Motor neuron (in vitro differentiated cells): Measurements from ENCODE around the gene HM13. TPM values are rescaled to one million over a fixed set of nuclear protein-coding genes. Genes with fewer than 3 reads are reported as not detected.

Experiments used
- ATAC-seq, 8 experiments: fragments of 200-7000 bp; cut with Tn5 transposase; replicated peaks in 6 of 8; 2 replicates each; pipeline ENCODE4 v1.8.0; 2021; ENCODE audit warnings: mild to moderate bottlenecking in 8 of 8, moderate library complexity in 8 of 8
- H3K27ac ChIP-seq, 2 donors: fragments of 250-450 bp; sonication (Bioruptor Pico); 2 replicates each; pipeline ENCODE4 v1.9.0; 2021; ENCODE audit warnings: antibody characterized with exemption in 2 of 2, mild to moderate bottlenecking in 2 of 2, moderate library complexity in 1 of 2
- H3K4me1 ChIP-seq, 2 donors: fragments of 250-450 bp; sonication (Bioruptor Pico); replicated peaks in 1 of 2; 2 replicates each; pipeline ENCODE4 v1.6.1; 2021; ENCODE audit warnings: antibody characterized with exemption in 2 of 2, mild to moderate bottlenecking in 2 of 2, moderate library complexity in 1 of 2
- H3K4me3 ChIP-seq, 5 donors: fragments of 250-450 bp; sonication (Bioruptor Pico); 2 replicates each; pipeline ENCODE4 v1.9.0; 2021; ENCODE audit warnings: antibody characterized with exemption in 5 of 5, mild to moderate bottlenecking in 5 of 5, moderate library complexity in 4 of 5
- WGBS, 10 experiments: fragments of 450-650 bp; shearing (Covaris generic); methylation state at CpG; one replicate each; pipeline ENCODE4 v1.0.0; 2022; 5-methylcytosine and 5-hydroxymethylcytosine counted together
- in situ Hi-C, 9 experiments: fragments of 400-800 bp; cut with MboI; loops; one replicate each; pipeline ENCODE4 v1.15.0; 2021; ENCODE audit warnings: low sequenced_read_pairs in 9 of 9, low pct_unique_long_range_greater_than_20kb in 2 of 9; ENCODE audit not compliant: unreplicated experiment in 9 of 9
- total RNA-seq, 8 experiments: library from RNA; unstranded; fragments of 300-600 nt; gene quantifications; 2 replicates each; pipeline versions ENCODE4 v1.2.3 to v1.2.4, GENCODE V29; 2022

Gene HM13
- total RNA-seq, 8 experiments from 2014 or later: 41.7 to 148 (median 90.5) TPM

DNA sequence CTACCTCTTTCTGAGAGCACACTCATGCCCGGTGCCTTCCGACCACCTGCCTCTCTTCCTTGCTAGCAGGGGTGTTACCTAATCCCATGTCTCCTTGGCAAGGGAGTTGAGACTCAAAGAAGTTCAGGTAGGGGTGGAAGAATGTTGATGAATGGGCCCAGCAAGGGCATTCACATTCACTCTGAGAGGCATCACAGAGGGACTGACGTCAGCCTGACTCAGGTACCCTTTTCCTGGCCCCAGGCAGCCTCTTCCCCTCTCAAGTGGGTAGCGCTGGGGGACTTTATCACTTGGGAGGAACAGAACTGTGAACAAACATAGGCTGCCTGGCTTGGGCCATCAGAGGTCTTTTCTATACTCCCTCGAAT lies 35.3 kb downstream of the HM13 start:
- WGBS, 10 experiments: 60 to 100% (median 90%) methylated on average over 1 to 2 of the region's 5 CpGs; no CpG with 5 or more reads in 5 of the 10 experiments
- Histone ChIP-seq H3K4me1 (peaks cover 8 to 14% of the 10 kb centered on the region in 2 donors), H3K27ac (no peak overlapping the region), H3K4me3 (no peak overlapping the region)
- in situ Hi-C loops: no loop called here
- no peak for ATAC-seq

DNA sequence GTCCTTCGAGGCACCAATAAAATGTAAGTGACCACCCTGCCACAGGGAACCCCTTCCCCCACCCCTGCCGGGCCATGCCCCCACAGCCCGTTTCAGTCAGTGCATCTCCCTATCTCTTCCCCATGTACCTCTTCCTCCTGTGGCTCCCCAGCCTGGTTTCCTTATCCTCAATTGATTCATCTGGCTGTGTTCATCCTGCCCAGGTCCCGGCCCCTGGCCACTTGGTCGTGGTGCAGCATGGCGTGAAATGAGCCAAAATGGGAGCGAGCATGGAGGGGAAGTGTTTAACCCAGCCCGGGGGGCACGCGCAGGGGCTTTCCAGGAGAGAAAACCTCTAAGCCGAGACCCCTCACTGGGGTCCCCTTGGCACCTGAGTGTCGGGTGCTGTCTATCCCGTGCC lies 35.9 kb downstream of the HM13 start:
- no peak overlapping the region for H3K27ac ChIP-seq
- H3K4me3 ChIP-seq: no peak overlapping the region
- in situ Hi-C loops: no loop called here
- ATAC-seq: no peak
- H3K4me1 ChIP-seq: peaks cover 8 to 14% of the 10 kb centered on the region in 2 donors
- WGBS, 10 experiments: 93 to 100% (median 99%) methylated on average over 1 to 11 of the region's 13 CpGs; no CpG with 5 or more reads in 3 of the 10 experiments

DNA sequence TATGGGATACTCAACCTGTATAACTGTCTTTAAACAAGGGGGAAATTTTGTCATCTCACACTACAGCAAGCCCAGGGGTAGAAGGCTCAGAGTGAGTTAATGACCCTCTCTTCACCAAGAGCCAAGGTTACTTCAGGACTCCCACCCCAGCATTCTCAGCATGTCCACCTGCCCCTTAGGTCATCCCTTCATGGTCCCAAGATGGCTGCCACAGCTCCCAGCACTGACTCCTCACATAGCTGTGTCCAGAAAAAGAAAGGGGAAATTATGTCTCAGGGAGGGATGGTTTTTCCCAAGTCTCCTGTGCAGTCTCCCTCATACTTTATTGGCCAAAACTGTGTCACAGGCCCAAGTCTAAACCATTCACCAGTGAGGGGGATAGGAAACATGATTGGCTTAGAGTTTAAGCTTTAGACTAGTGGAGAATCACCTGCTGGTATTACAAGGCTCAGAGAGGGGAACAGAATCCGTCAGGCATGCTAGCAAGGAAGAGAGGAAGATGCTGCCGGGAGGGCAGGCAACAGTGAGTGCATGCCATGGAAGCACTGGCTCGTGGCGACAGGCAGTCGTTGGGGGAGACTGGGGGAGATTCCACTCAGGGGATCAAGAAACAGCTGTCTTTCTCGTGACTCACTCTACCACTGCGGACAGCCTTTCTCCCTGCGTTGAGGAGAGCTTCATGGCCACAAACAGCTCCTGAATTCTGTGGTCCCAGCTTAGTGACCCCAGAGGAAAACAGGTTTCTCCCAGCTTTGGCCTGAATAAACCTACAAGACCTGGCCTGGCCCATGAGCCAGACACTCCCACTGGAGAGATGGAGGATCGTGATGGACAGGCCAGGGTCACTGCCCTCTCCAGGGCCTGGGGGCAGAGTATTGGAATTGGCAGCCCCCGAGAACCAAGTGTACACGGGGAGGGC lies 37.2 kb downstream of the HM13 start:
- WGBS, 10 experiments: 78 to 100% (median 91%) methylated on average over 1 to 11 of the region's 11 CpGs; no CpG with 5 or more reads in 2 of the 10 experiments
- Histone ChIP-seq H3K27ac (no peak overlapping the region), H3K4me1 (peaks cover 4 to 11% of the 10 kb centered on the region in 2 donors), H3K4me3 (no peak overlapping the region)
- ATAC-seq: no peak
- in situ Hi-C loops: no loop called here

DNA sequence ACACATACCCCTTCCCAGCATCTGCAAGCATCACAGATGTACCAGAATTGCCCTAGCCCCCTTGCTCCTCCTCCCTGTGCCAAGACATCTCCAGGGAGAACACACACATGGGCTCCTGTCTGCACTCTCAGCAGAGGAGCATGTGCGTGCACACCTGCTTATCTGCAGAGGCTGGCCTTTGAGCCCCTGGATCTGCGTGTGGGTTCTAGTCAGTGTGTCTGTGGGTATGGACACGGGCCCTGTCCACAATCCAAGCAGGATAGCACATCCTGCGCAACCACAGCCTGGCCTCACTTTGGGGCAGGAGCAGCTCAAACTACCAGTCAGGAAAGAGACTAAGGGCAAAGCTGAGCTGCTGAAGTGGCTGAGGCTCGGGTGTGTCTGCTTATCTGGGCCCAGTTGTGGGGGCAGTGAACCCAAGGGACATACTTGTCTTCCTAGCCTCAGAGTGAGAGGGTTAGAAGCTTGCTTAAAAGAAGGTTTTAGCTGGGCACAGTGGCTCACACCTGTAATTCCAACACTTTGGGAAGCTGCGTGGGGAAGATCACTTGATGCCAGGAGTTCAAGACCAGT lies 41.0 kb downstream of the HM13 start:
- H3K4me3 ChIP-seq: no peak overlapping the region
- in situ Hi-C loops: no loop called here
- peaks cover 0 to 9% of the 10 kb centered on the region in 2 donors for H3K4me1 ChIP-seq
- WGBS, 10 experiments: 57 to 94% (median 82%) methylated on average over 1 to 6 of the region's 6 CpGs; no CpG with 5 or more reads in 4 of the 10 experiments
- peak in 4 of 8 experiments; percentile 13 to 26 (median 22) for ATAC-seq
- no peak overlapping the region for H3K27ac ChIP-seq

DNA sequence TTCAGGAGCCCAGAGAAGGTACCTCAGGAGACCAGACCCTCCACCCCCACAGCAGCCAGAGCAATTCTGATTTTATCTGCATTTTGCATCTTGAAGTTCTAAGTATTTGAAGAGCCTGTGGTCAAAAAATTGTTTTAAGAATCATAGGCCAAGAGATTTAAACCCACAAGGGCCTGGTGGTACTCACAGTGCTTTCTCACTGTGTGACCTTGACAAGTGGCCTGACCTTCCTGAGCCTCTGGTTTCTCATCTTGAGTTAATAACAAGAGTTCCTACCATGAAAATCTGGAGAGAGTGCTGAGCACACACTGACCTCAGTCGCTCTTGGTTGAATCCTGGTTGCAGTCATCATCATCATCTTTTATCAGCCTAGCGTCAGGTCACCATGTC lies 45.5 kb downstream of the HM13 start:
- Histone ChIP-seq H3K27ac (no peak overlapping the region), H3K4me1 (peaks cover 0 to 4% of the 10 kb centered on the region in 2 donors), H3K4me3 (no peak overlapping the region)
- WGBS, 10 experiments: 40 to 100% (median 86%) methylated on average over 1 of the region's 2 CpGs; no CpG with 5 or more reads in 7 of the 10 experiments
- in situ Hi-C loops: loop anchor here in 4 of 9 experiments (5.0 to 10.0 kb wide), 2 partner anchors 55 to 58 kb away; no protein-coding TSS in a partner anchor
- no peak for ATAC-seq

DNA sequence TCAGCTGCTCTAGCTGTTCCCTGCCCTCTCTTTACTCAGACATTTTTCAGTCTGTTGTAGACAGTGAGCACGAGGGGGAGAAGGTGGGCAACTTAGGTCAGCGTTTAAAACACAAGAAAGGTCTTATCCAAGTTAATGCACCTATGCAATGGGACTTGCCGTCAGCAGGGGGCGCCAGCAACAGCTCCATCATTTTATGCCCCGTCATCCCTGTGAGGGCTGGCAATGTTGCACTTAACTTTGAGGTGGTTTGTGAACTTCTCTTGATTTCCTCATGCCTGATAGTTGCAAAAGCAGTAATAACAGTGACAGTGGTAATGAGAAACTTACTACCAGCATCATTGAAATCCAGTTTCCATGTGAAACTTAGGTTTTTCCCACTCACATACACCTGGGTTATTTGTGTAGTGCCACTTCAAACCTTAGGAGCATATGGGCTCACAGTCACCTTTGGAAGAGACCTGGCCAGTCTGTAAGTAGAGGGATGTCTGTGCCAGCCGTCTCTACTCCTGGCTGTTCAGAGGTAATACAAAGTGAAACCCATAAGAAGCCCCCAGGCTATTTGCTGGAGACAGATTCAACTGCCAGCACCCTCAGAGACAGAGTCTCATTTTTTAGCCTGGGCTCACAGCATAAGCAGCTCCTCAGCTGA lies 46.0 kb downstream of the HM13 start:
- in situ Hi-C loops: loop anchor here in 4 of 9 experiments (5.0 to 10.0 kb wide), 2 partner anchors 55 to 57 kb away; no protein-coding TSS in a partner anchor
- peak in 5 of 8 experiments; percentile 19 to 49 (median 31) for ATAC-seq
- Histone ChIP-seq H3K27ac (peak overlapping the region in 1 of 2 donors; percentile 6), H3K4me1 (peaks cover 0 to 4% of the 10 kb centered on the region in 2 donors), H3K4me3 (no peak overlapping the region)
- WGBS, 10 experiments: 0 to 43% (median 20%) methylated on average over 1 to 5 of the region's 6 CpGs; no CpG with 5 or more reads in 1 of the 10 experiments

DNA sequence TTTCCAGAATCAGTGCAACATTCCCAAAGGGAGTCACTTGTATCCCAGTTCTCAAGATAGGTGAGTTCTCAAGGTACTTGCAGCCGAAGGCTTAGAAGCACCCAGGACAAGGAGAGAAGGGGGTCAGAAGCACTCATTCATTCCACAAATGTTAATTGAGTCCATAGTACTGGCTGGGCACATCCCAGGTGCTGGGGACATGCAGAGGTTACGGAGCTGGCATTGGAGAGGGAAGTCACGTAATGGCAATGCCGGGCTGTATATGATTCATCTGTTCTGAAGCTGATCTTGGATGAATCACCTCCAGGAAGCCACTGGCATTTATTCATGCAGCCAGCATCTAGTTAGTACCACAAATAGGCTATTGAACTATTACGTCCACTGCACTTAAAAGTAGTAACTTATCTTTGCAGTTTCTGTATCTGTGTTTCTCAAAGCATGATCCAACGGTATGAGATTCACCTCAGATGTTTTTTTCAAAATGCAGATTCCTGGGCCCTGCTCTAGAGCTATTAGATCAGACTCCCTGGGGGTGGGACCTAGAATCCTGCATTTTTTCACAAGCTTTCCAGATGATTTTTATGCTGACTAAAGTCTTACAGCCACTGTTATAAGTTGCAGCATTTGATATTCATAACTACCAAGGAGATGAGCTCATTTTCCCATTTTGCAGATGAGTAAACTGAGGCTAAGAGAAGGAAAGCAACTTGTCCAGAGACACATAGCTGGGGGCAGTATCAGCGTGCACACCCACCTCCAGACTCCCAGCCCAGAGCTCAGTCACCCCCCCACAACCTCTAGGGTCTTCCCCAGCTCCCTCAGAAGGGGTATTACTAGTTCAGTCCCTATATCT lies 46.7 kb downstream of the HM13 start:
- Histone ChIP-seq H3K4me3 (no peak overlapping the region), H3K4me1 (peaks cover 0 to 4% of the 10 kb centered on the region in 2 donors), H3K27ac (no peak overlapping the region)
- in situ Hi-C loops: loop anchor here in 4 of 9 experiments (5.0 to 10.0 kb wide), 2 partner anchors 54 to 56 kb away; no protein-coding TSS in a partner anchor
- peak in 5 of 8 experiments; percentile 3 to 70 (median 48) for ATAC-seq
- WGBS, 10 experiments: 0 to 100% (median 73%) methylated on average over 1 to 7 of the region's 7 CpGs; no CpG with 5 or more reads in 2 of the 10 experiments

DNA sequence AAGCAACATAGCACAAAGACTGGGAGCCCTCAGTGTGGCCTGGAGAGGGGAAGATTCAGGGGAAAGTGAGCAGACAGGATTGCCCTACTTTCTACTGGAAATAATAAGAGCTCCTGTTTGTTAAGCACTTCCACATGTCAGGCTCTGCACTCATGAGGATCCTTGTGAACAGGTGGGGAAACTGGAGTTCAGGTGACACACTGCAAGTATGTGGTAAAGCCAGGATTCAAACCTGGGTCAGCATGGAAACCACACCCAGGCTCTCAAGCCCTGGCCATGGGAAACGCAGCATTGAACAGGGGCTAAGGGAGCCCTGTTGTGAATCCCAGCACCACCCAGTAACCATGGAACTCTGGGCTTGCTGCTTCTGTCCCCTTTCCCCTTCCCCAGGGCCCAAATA lies 48.0 kb downstream of the HM13 start:
- in situ Hi-C loops: loop anchor here in 4 of 9 experiments (5.0 to 10.0 kb wide), 2 partner anchors 53 to 55 kb away; no protein-coding TSS in a partner anchor
- 60 to 100% (median 82%) methylated on average over 1 of the region's 1 CpG; no CpG with 5 or more reads in 6 of the 10 experiments for WGBS, 10 experiments
- Histone ChIP-seq H3K27ac (no peak overlapping the region), H3K4me1 (peaks cover 0 to 4% of the 10 kb centered on the region in 2 donors), H3K4me3 (no peak overlapping the region)
- no peak for ATAC-seq

DNA sequence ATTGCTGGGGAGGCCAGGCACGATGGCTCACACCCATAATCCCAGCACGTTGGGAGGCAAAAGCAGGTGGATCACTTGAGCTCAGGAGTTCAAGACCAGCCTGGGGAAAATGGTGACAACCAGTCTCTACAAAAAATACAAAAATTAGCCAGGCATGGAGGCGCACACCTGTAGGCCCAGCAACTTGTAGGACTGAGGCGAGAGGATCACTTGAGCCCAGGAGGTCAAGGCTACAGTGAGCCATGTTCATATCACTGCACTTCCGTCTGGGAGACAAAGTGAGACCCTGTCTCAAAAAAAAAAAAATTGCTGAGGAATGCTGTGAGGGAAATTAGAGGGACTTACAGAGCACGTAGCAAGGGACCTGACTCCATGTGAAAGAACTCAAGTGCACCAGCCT lies 50.0 kb downstream of the HM13 start:
- no peak for ATAC-seq
- Histone ChIP-seq H3K27ac (no peak overlapping the region), H3K4me1 (peaks cover 3 to 4% of the 10 kb centered on the region in 2 donors), H3K4me3 (no peak overlapping the region)
- 66 to 100% (median 93%) methylated on average over 1 to 5 of the region's 6 CpGs; no CpG with 5 or more reads in 2 of the 10 experiments for WGBS, 10 experiments
- in situ Hi-C loops: loop anchor here in 4 of 9 experiments (5.0 to 10.0 kb wide), 2 partner anchors 51 to 53 kb away; no protein-coding TSS in a partner anchor

DNA sequence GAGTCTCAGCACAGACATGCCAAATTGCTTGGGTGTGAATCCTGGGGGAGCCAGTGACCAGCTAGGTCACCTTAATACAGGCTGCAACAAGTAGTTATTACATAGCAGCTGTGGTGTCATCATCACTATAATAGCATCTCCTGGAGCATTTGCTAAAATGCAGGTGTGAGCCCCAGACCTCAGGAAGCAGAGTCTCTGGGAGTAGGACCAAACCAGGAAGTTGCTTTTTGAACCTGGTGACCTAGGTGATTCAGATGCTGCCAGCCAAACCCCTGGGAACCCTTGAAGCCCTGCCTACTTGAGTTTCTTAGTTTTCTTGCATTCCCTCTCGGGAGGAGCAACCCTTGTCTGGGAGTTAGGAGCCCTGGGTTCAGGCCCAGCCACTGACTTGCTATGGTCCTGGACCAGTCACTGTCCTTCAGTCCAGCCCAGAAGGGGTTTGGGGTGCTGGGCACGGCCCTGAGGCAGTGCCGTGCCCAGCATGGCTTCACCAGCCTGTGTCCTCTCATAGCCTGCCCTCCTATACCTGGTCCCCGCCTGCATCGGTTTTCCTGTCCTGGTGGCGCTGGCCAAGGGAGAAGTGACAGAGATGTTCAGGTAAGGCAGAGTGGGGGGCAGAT lies 51.6 kb downstream of the HM13 start:
- Histone ChIP-seq H3K4me1 (peaks cover 0 to 3% of the 10 kb centered on the region in 2 donors), H3K4me3 (no peak overlapping the region), H3K27ac (no peak overlapping the region)
- WGBS, 10 experiments: 93 to 100% methylated on average over 1 to 5 of the region's 6 CpGs; no CpG with 5 or more reads in 8 of the 10 experiments
- ATAC-seq: no peak
- in situ Hi-C loops: loop anchor here in 3 of 9 experiments (10.0 kb wide), 1 partner anchor 49 kb away; no protein-coding TSS in a partner anchor

DNA sequence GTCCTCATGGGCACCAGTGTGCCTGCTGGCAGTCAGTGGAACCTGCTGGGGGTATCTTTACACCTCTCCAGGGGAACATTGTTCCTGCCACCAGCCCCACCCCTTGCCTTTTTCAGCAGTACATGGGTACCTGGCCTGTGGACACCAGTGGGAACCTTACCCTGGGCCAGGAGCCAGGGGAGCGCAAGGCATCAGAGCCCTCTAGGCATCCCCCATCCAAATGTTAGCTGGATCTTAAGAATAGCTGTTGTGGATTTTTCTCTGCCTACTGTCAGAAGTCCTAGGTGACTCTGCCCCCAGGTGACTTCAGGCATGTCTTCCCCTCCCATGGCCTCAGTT lies 52.0 kb downstream of the HM13 start:
- Histone ChIP-seq H3K4me3 (no peak overlapping the region), H3K27ac (no peak overlapping the region), H3K4me1 (peaks cover 0 to 3% of the 10 kb centered on the region in 2 donors)
- in situ Hi-C loops: loop anchor here in 3 of 9 experiments (10.0 kb wide), 1 partner anchor 49 kb away; no protein-coding TSS in a partner anchor
- no peak for ATAC-seq
- WGBS, 10 experiments: 100% methylated on average over 1 of the region's 1 CpG; no CpG with 5 or more reads in 7 of the 10 experiments
